ENCODE results near the gene F2.

F2 gene

DNA sequence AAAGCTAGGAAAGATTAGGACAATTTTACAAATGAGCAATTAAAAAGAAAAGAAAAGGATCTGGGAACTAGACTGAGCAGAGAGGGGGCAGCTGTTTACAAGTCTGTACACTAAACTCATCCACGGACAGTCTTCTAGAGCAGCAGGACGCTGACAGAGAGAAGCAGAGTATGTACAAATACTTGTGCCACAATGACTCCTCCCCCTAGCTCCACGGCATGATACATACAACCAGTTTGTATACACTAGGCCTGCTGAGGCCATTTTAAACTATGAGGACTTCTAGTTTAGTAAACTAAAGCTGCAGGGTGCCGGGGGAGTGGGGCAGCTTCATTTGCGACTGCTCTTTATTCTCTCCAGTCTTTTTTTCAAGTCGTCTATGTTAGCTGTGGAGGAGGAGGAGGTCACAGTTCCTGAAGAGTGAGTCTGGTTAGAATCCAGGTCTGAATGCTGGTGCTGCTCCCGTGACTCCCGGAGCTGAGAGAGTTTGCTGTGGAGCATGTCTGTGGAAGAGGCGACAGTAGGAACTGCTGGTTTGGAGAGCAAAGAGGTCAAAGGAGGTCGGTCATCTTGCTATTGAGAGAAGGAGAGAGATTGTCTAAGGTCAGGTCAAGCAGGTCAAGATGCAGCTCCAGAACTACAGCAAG, 24.8 kb downstream of the F2 start:
- no peak for DNase-seq

DNA sequence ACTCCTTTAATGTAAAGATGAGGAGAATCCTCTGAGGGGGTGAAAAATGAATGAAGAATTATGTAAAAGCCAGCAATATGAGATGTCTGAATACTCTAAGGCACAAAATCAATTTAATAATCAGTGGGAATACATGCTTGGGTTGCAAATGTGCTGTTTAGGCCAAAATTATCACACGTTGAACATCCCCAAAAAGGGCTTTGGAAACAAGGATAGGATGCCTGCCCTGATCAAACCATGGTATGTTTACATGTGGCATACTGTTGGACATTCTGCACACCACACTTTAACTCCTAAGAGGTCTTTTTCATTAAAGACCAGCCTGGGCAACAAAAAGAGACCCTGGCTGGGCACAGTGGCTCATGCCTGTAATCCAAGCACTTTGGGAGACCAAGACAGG, 26.3 kb downstream of the F2 start:
- DNase-seq = no peak

GRCh38 chr11:46745995-46746394, 27.0 kb downstream of the F2 start:
- no peak for DNase-seq

DNA sequence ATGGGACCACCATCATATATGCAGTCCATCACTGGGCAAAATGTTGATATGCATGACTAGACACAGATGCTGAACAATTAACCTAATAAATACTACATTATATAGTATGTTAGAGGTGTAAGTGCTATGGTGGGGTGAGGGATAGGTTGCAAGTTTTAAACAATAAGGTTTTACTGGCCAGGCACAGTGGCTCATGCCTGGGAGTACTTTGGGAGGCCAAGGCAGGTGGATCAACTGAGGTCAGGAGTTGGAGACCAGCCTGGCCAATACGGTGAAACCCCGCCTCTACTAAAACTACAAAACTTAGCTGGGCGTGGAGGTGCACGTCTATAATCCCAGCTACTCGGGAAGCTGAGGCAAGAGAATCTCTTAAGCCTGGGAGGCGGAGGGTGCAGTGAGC, 28.1 kb downstream of the F2 start:
- DNase-seq = no peak

- no peak for DNase-seq
Measured at GRCh38 chr11:46755962-46756361, 36.9 kb downstream of the F2 start.

- no peak for DNase-seq
Measured at GRCh38 chr11:46759196-46759595, 40.2 kb downstream of the F2 start.

GRCh38 chr11:46760429-46761128, 41.6 kb downstream of the F2 start:
- DNase-seq = no peak

GRCh38 chr11:46761807-46762206, 42.8 kb downstream of the F2 start:
- no peak for DNase-seq

GRCh38 chr11:46762248-46762647, 43.2 kb downstream of the F2 start:
- DNase-seq = no peak

- DNase-seq = no peak
Measured at GRCh38 chr11:46766656-46767055, 47.6 kb downstream of the F2 start.

DNA sequence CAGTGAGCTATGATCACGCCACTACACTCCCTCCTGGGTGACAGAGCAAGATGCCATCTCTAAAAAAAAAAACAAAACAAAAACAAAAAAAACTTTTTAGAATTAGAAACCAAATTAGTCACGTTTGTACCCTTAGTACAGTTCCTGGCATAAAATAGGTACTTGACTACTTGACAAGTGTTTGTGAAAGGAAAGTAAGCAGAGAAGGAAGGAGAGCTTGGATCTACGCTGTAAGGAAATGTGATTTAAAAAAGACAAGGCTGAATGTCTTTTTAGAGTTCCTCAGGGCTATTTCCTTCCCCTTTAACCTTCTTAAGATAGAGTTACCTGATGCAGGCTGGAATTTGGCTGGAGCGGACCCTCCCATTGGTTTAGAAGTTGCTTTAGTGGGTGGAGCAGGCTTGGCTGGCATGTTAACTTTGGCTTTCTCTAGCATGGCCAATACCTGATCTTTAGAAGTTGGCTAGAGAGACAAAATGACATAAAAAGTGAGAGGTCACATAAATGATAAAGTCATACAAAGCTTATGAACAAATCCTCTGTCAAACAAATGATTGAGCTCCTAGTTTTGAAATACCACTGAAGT, 50.7 kb downstream of the F2 start:
- no peak for DNase-seq

- DNase-seq = no peak
Measured at GRCh38 chr11:46776878-46777277, 57.9 kb downstream of the F2 start.

DNA sequence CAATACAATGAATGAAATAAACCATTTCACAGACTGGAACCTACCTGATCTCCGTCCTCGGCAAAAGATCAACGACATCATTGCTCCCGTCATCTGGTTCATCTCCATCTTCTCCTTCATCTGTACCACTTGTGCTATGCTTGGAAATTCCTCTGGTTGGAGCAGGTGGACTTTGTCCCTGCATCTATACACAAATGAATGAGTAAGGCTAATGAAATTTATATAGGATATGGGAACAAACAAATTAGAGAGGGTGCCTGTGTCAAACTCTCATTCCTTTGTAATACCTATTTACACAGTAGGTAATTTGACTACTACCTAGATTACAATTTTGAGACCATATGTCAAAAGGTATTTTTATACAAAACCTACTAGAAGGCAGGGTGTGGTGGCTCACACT, 59.4 kb downstream of the F2 start:
- DNase-seq = no peak

Data from NCI-H1105 treated with DMSO at 0.1 percent for 48 hours (cell line).